K562 (cell line): ENCODE results near the gene TMEM208. TPM values are rescaled to one million over a fixed set of nuclear protein-coding genes. Genes with fewer than 3 reads are reported as not detected.

Experiments used
- ARID1B ChIP-seq: fragments of 450-650 bp; IDR thresholded peaks from 2 replicates; pipeline ENCODE4 v1.6.1; 2016; ENCODE audit warnings: antibody characterized with exemption, mild to moderate bottlenecking, inconsistent platforms
- CREBBP ChIP-seq: IDR thresholded peaks from one replicate; pipeline ENCODE4 v1.6.1; 2012; ENCODE audit warnings: low read depth, mild to moderate bottlenecking, control low read depth, inconsistent platforms, low read length
- ETS2 ChIP-seq: IDR thresholded peaks from 2 replicates; pipeline ENCODE4 v1.6.1; 2016; ENCODE audit warnings: borderline replicate concordance, missing genetic modification characterization, mild to moderate bottlenecking, moderate library complexity, missing compliant biosample characterization; ENCODE audit not compliant: poor library complexity, severe bottlenecking
- ETV5 ChIP-seq: sonication (generic); formaldehyde crosslinking; IDR thresholded peaks from 2 replicates; pipeline ENCODE4 v1.4.0; 2020; ENCODE audit warnings: low read depth, mild to moderate bottlenecking, missing genetic modification reagents
- FOXP1 ChIP-seq: sonication (generic); formaldehyde crosslinking; IDR thresholded peaks from 2 replicates; pipeline ENCODE4 v1.8.0; 2022; ENCODE audit warnings: mild to moderate bottlenecking, missing genetic modification reagents
- HNRNPK ChIP-seq: fragments of 200-400 bp; formaldehyde crosslinking; IDR thresholded peaks from one replicate; pipeline ENCODE4 v1.6.1; 2018; ENCODE audit warnings: mild to moderate bottlenecking, low read depth, low read length; ENCODE audit not compliant: poor library complexity, severe bottlenecking
- ID3 ChIP-seq, 2 experiments: fragments of 250-450 bp in 1 of 2; fragments of 450-650 bp in 1 of 2; sonication (Bioruptor Pico) in 1 of 2; IDR thresholded peaks; 2 replicates each; pipeline versions ENCODE4 v1.6.1 to v1.8.0; 2016 to 2021; ENCODE audit warnings: mild to moderate bottlenecking in 2 of 2, moderate library complexity in 2 of 2, missing compliant biosample characterization in 1 of 2, missing genetic modification characterization in 1 of 2
- ILK ChIP-seq: fragments of 450-650 bp; IDR thresholded peaks from 2 replicates; pipeline ENCODE4 v1.6.1; 2016; ENCODE audit warnings: missing genetic modification characterization, low read depth, mild to moderate bottlenecking, missing compliant biosample characterization, moderate library complexity, borderline replicate concordance
- KLF10 ChIP-seq: fragments of 250-450 bp; sonication (Bioruptor Pico); IDR thresholded peaks from 2 replicates; pipeline ENCODE4 v1.6.1; 2021; ENCODE audit warnings: matching md5 sums
- MEF2D ChIP-seq: conservative IDR thresholded peaks from 2 replicates; pipeline ENCODE4 v1.6.1; 2016; ENCODE audit warnings: low read depth, missing genetic modification characterization, missing compliant biosample characterization
- MTF1 ChIP-seq: fragments of 250-450 bp; sonication (Bioruptor Pico); IDR thresholded peaks from 2 replicates; pipeline ENCODE4 v1.9.0; 2021; ENCODE audit warnings: moderate library complexity, mild to moderate bottlenecking, inconsistent platforms, borderline replicate concordance
- PHB2 ChIP-seq: fragments of 450-650 bp; IDR thresholded peaks from 2 replicates; pipeline ENCODE4 v1.6.1; 2017; ENCODE audit warnings: low read depth
- POLR2AphosphoS2 ChIP-seq: IDR thresholded peaks from 2 replicates; pipeline ENCODE4 v1.6.1; 2012; ENCODE audit warnings: low read length, improper control_type of control experiment
- RAD21 ChIP-seq, 2 experiments: fragments of 250-450 bp in 1 of 2; fragments of 450-650 bp in 1 of 2; sonication (Bioruptor Pico) in 1 of 2; formaldehyde crosslinking in 1 of 2; IDR thresholded peaks in 1 of 2; conservative IDR thresholded peaks in 1 of 2; 2 replicates each; pipeline versions ENCODE4 v1.4.0 to v1.8.0; 2020 to 2022; ENCODE audit warnings: mild to moderate bottlenecking in 2 of 2, moderate library complexity in 1 of 2
- ZNF695 ChIP-seq: fragments of 450-650 bp; formaldehyde crosslinking; IDR thresholded peaks from 2 replicates; pipeline ENCODE4 v1.4.0; 2020; ENCODE audit warnings: mild to moderate bottlenecking, moderate library complexity
- polyA plus RNA-seq, 8 experiments: library from polyadenylated mRNA; depleted of rRNA in 4 of 8; stranded (reverse) in 5 of 8; unstranded in 3 of 8; fragments of >200 nt; fragmentation: Nextera tagmentation in 2 of 8; fragmentation: Illumina TruSeq in 1 of 8; extraction: Ambion mirVana in 2 of 8; extraction: Trizol in 1 of 8; gene quantifications; 2 replicates each; pipeline versions ENCODE4 v1.2.1 to v1.2.3, GENCODE V29; 2011 to 2014; ENCODE audit warnings: inconsistent platforms in 1 of 8, missing spikeins in 1 of 8
- total RNA-seq, 7 experiments: library from RNA; depleted of rRNA in 6 of 7; stranded (reverse); fragments of >200 nt in 6 of 7; fragmentation: Illumina TruSeq in 2 of 7; extraction: Trizol in 2 of 7; gene quantifications; 2 replicates each; pipeline versions ENCODE4 v1.2.1 to v1.2.3, GENCODE V29; 2011 to 2021; ENCODE audit warnings: low replicate concordance in 1 of 7
- TF ChIP-seq, protein P1 (sequence below): fragments of 250-450 bp; sonication (Bioruptor Pico); IDR thresholded peaks from 2 replicates; pipeline ENCODE4 v1.8.0; 2022; ENCODE audit warnings: inconsistent platforms
- TF ChIP-seq, protein P2 (sequence below): fragments of 450-650 bp; IDR thresholded peaks from 2 replicates; pipeline ENCODE4 v1.6.1; 2016; ENCODE audit warnings: antibody characterized with exemption
- TF ChIP-seq, protein P3 (sequence below): fragments of 450-650 bp; formaldehyde crosslinking; conservative IDR thresholded peaks from 2 replicates; pipeline ENCODE4 v1.4.0; 2022; ENCODE audit warnings: mild to moderate bottlenecking, missing genetic modification characterization
- TF ChIP-seq, protein P4 (sequence below): fragments of 450-650 bp; formaldehyde crosslinking; IDR thresholded peaks from 2 replicates; pipeline ENCODE4 v1.4.0; 2020; ENCODE audit warnings: mild to moderate bottlenecking, moderate library complexity

Gene TMEM208
- total and polyA plus RNA-seq, 9 of the 15 experiments (the other 6 are each of a cell fraction or from before 2014, with no cell fraction given): 31.8 to 239 (median 54.3) TPM

DNA sequence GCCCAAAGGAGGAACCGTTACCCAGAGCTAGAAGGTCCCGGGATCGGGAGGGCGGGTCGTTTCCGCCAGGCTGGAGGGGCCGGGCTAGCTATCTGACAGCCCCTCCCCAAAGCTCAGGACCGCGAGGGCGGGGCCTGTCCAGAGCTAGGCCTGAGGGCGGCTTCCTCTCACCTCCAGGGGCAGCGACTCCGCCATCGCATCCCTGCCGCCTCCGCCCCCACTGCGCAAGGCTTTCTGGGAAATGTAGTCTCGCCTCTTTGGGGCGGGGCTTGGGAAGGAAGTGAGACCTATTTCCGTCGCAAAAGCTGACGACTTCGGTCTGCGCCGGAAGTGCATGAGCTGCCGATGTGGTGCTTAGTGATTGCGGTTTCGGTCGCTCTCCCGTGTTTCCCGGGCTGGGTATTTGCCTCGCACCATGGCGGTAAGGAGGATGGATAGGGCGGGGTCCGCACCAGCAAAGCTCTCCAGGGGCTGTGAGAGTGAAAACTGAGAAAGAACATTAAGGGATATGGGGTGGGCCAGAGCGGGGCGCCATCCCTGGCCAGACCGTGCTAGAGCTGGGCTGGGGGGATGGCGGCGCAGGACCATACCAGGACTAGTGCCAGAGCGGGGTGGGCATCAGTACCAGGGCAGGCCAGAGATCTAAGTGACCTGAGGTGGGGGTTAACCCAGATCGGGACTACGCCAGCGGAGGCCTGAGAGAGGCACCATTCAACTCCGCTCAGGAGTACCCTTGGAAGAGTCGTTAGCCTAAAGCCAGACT is at the start of gene TMEM208 (continued):
- TF ChIP-seq ILK (no peak), FOXP1 (no peak), MEF2D (no peak), KLF10 (CRISPR knock-in tag) (no peak), CREBBP (no peak), PHB2 (no peak), ID3 (CRISPR knock-in tag; IDR thresholded peaks at IDR 0.05) (no peak), ID3 (tag; IDR thresholded peaks at IDR 0.05) (no peak), ETS2 (tag) (no peak), MTF1 (CRISPR knock-in tag) (no peak), HNRNPK (no peak), ZNF695 (CRISPR knock-in tag) (no peak), POLR2AphosphoS2 (no peak), RAD21 (CRISPR knock-in tag; conservative IDR thresholded peaks at IDR 0.05 in 1 of 2, IDR thresholded peaks at IDR 0.05 in 1 of 2) (peak in 1 of 2 experiments; percentile 6; a peak in 1 of 4 replicates), ARID1B (no peak; the same call in 1 of the 2 replicates), ETV5 (no peak; the same call in 1 of the 2 replicates)
- TF ChIP-seq, protein P1, sequence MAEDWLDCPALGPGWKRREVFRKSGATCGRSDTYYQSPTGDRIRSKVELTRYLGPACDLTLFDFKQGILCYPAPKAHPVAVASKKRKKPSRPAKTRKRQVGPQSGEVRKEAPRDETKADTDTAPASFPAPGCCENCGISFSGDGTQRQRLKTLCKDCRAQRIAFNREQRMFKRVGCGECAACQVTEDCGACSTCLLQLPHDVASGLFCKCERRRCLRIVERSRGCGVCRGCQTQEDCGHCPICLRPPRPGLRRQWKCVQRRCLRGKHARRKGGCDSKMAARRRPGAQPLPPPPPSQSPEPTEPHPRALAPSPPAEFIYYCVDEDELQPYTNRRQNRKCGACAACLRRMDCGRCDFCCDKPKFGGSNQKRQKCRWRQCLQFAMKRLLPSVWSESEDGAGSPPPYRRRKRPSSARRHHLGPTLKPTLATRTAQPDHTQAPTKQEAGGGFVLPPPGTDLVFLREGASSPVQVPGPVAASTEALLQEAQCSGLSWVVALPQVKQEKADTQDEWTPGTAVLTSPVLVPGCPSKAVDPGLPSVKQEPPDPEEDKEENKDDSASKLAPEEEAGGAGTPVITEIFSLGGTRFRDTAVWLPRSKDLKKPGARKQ (CRISPR knock-in tag): no peak
- TF ChIP-seq, protein P2, sequence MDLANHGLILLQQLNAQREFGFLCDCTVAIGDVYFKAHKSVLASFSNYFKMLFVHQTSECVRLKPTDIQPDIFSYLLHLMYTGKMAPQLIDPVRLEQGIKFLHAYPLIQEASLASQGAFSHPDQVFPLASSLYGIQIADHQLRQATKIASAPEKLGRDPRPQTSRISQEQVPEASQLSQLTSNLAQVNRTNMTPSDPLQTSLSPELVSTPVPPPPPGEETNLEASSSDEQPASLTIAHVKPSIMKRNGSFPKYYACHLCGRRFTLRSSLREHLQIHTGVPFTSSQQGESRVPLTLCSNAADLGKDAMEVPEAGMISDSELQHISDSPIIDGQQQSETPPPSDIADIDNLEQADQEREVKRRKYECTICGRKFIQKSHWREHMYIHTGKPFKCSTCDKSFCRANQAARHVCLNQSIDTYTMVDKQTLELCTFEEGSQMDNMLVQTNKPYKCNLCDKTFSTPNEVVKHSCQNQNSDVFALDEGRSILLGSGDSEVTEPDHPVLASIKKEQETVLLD: 0 out of 2 replicates have a peak, but pooled peaks have one; percentile 33
- TF ChIP-seq, protein P3, sequence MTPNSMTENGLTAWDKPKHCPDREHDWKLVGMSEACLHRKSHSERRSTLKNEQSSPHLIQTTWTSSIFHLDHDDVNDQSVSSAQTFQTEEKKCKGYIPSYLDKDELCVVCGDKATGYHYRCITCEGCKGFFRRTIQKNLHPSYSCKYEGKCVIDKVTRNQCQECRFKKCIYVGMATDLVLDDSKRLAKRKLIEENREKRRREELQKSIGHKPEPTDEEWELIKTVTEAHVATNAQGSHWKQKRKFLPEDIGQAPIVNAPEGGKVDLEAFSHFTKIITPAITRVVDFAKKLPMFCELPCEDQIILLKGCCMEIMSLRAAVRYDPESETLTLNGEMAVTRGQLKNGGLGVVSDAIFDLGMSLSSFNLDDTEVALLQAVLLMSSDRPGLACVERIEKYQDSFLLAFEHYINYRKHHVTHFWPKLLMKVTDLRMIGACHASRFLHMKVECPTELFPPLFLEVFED (CRISPR knock-in tag): no peak
- TF ChIP-seq, protein P4, sequence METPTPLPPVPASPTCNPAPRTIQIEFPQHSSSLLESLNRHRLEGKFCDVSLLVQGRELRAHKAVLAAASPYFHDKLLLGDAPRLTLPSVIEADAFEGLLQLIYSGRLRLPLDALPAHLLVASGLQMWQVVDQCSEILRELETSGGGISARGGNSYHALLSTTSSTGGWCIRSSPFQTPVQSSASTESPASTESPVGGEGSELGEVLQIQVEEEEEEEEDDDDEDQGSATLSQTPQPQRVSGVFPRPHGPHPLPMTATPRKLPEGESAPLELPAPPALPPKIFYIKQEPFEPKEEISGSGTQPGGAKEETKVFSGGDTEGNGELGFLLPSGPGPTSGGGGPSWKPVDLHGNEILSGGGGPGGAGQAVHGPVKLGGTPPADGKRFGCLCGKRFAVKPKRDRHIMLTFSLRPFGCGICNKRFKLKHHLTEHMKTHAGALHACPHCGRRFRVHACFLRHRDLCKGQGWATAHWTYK (CRISPR knock-in tag): no peak
